Measurements from ENCODE around the gene LTBP1.

GRCh38 chr2:33215983-33216382 is 269.2 kb downstream of the LTBP1 start:
- no peak for TF ChIP-seq CTCF (conservative IDR thresholded peaks at IDR 0.05; ENCODE audit: low read depth, low read length)
- no peak for TF ChIP-seq EZH2 (IDR thresholded peaks at IDR 0.05; ENCODE audit: borderline replicate concordance, low read depth, low read length, poor library complexity, severe bottlenecking)
